WTC11 (cell line): Measurements from ENCODE around the gene DBN1. TPM values are rescaled to one million over a fixed set of nuclear protein-coding genes. Genes with fewer than 3 reads are reported as not detected.

Source experiments
- ATAC-seq: fragments of 200-7000 bp; cut with Tn5 transposase; 2 replicates; pipeline ENCODE4 v1.10.0; 2021; ENCODE audit warnings: mild to moderate bottlenecking, moderate library complexity
- CTCF ChIA-PET: fragments of 300-600 bp; sonication (Branson Sonifier 250); formaldehyde crosslinking; loops from one replicate; lab custom pipeline; 2021; ENCODE audit warnings: antibody characterized with exemption; lab: Charles Lee
- POLR2A ChIA-PET: fragments of 350-600 bp; sonication (Branson Sonifier 250); formaldehyde crosslinking; loops from one replicate; lab custom pipeline; 2021; ENCODE audit warnings: antibody characterized with exemption; lab: Charles Lee
- DNase-seq: peaks from one replicate; pipeline ENCODE4 v3.0.0; 2021; ENCODE audit warnings: low spot score
- H3K27ac Mint-ChIP-seq: 2 replicates; pipeline ENCODE4 v1.8.0; 2021; ENCODE audit warnings: mixed read lengths
- H3K27me3 Mint-ChIP-seq: 2 replicates; pipeline ENCODE4 v1.8.0; 2021; ENCODE audit warnings: low read depth, mild to moderate bottlenecking, moderate library complexity, mixed read lengths
- H3K36me3 Mint-ChIP-seq: 2 replicates; pipeline ENCODE4 v1.8.0; 2021; ENCODE audit warnings: mixed read lengths
- H3K4me1 Mint-ChIP-seq: 2 replicates; pipeline ENCODE4 v1.8.0; 2022; ENCODE audit warnings: mixed read lengths
- H3K4me3 Mint-ChIP-seq: 2 replicates; pipeline ENCODE4 v1.8.0; 2021; ENCODE audit warnings: mild to moderate bottlenecking, moderate library complexity, mixed read lengths
- H3K9me3 Mint-ChIP-seq: 2 replicates; pipeline ENCODE4 v1.8.0; 2021; ENCODE audit warnings: mixed read lengths
- ATF6 ChIP-seq: sonication (generic); formaldehyde crosslinking; IDR thresholded peaks from 2 replicates; pipeline ENCODE4 v1.8.1; 2023; ENCODE audit warnings: mild to moderate bottlenecking, missing genetic modification reagents
- CBFB ChIP-seq: sonication (generic); formaldehyde crosslinking; IDR thresholded peaks from 2 replicates; pipeline ENCODE4 v1.8.1; 2022; ENCODE audit warnings: mild to moderate bottlenecking, low read depth, missing genetic modification reagents
- CTCF ChIP-seq: fragments of 200-600 bp; IDR thresholded peaks from 2 replicates; pipeline ENCODE4 v1.8.0; 2022; ENCODE audit warnings: antibody characterized with exemption
- ESRRA ChIP-seq: sonication (generic); formaldehyde crosslinking; IDR thresholded peaks from 2 replicates; pipeline ENCODE4 v1.8.1; 2022; ENCODE audit warnings: mild to moderate bottlenecking, missing genetic modification reagents, borderline replicate concordance
- FOXK1 ChIP-seq: sonication (generic); formaldehyde crosslinking; IDR thresholded peaks from 2 replicates; pipeline ENCODE4 v1.8.0; 2022; ENCODE audit warnings: mild to moderate bottlenecking, moderate library complexity, missing genetic modification reagents
- GRHL2 ChIP-seq: fragments of 250-450 bp; sonication (Bioruptor Pico); IDR thresholded peaks from 2 replicates; pipeline ENCODE4 v1.8.0; 2022; ENCODE audit warnings: mild to moderate bottlenecking, moderate library complexity; ENCODE audit not compliant: insufficient replicate concordance, severe bottlenecking
- IRF2 ChIP-seq: sonication (generic); formaldehyde crosslinking; IDR thresholded peaks from 2 replicates; pipeline ENCODE4 v1.8.0; 2022; ENCODE audit warnings: low read depth, missing genetic modification reagents, borderline replicate concordance
- JUN ChIP-seq: sonication (generic); formaldehyde crosslinking; IDR thresholded peaks from 2 replicates; pipeline ENCODE4 v1.8.0; 2023; ENCODE audit warnings: mild to moderate bottlenecking, missing genetic modification reagents
- KAT7 ChIP-seq: sonication (generic); formaldehyde crosslinking; IDR thresholded peaks from 2 replicates; pipeline ENCODE4 v1.8.1; 2023; ENCODE audit warnings: missing genetic modification reagents, mild to moderate bottlenecking, borderline replicate concordance
- NFATC4 ChIP-seq: fragments of 250-450 bp; sonication (Bioruptor Pico); IDR thresholded peaks from 2 replicates; pipeline ENCODE4 v1.9.0; 2021; ENCODE audit warnings: mild to moderate bottlenecking
- NFE2L1 ChIP-seq: sonication (generic); formaldehyde crosslinking; IDR thresholded peaks from 2 replicates; pipeline ENCODE4 v1.8.1; 2023; ENCODE audit warnings: missing genetic modification reagents
- NR1H2 ChIP-seq: sonication (generic); formaldehyde crosslinking; IDR thresholded peaks from 2 replicates; pipeline ENCODE4 v1.9.0; 2021; ENCODE audit warnings: mild to moderate bottlenecking, moderate library complexity, missing genetic modification reagents
- NR2C2 ChIP-seq: sonication (generic); formaldehyde crosslinking; IDR thresholded peaks from 2 replicates; pipeline ENCODE4 v1.8.0; 2022; ENCODE audit warnings: mild to moderate bottlenecking, missing genetic modification reagents
- PRRX2 ChIP-seq: fragments of 250-450 bp; sonication (Bioruptor Pico); IDR thresholded peaks from 2 replicates; pipeline ENCODE4 v1.8.0; 2021; ENCODE audit warnings: mild to moderate bottlenecking
- RELA ChIP-seq: sonication (generic); formaldehyde crosslinking; IDR thresholded peaks from 2 replicates; pipeline ENCODE4 v1.8.1; 2022; ENCODE audit warnings: missing genetic modification reagents, mild to moderate bottlenecking, borderline replicate concordance
- RORB ChIP-seq: fragments of 250-450 bp; sonication (Bioruptor Pico); IDR thresholded peaks from 2 replicates; pipeline ENCODE4 v1.9.0; 2021; ENCODE audit warnings: mild to moderate bottlenecking
- SP1 ChIP-seq: sonication (generic); formaldehyde crosslinking; conservative IDR thresholded peaks from 2 replicates; pipeline ENCODE4 v1.8.1; 2022; ENCODE audit warnings: missing genetic modification reagents
- TEAD1 ChIP-seq: sonication (generic); formaldehyde crosslinking; IDR thresholded peaks from 2 replicates; pipeline ENCODE4 v1.8.0; 2022; ENCODE audit warnings: mild to moderate bottlenecking, missing genetic modification reagents
- USF1 ChIP-seq: sonication (generic); formaldehyde crosslinking; IDR thresholded peaks from 2 replicates; pipeline ENCODE4 v1.8.0; 2022; ENCODE audit warnings: mild to moderate bottlenecking, missing genetic modification reagents
- ZBTB21 ChIP-seq: sonication (generic); formaldehyde crosslinking; IDR thresholded peaks from 2 replicates; pipeline ENCODE4 v1.8.1; 2023; ENCODE audit warnings: mild to moderate bottlenecking, missing genetic modification reagents, borderline replicate concordance
- ZNF219 ChIP-seq: sonication (generic); formaldehyde crosslinking; IDR thresholded peaks from 2 replicates; pipeline ENCODE4 v1.8.0; 2023; ENCODE audit warnings: missing genetic modification reagents, mild to moderate bottlenecking, borderline replicate concordance
- ZNF396 ChIP-seq: fragments of 250-450 bp; sonication (Bioruptor Pico); IDR thresholded peaks from 2 replicates; pipeline ENCODE4 v1.8.0; 2021; ENCODE audit warnings: mild to moderate bottlenecking, moderate library complexity, borderline replicate concordance
- total RNA-seq: library from RNA; stranded (reverse); gene quantifications from 3 replicates; pipeline ENCODE4 v1.2.3, GENCODE V29; 2021
- TF ChIP-seq, protein P1 (sequence below): fragments of 250-450 bp; sonication (Bioruptor Pico); IDR thresholded peaks from 2 replicates; pipeline ENCODE4 v1.9.0; 2021; ENCODE audit warnings: moderate library complexity, mild to moderate bottlenecking, inconsistent platforms, borderline replicate concordance
- TF ChIP-seq, protein P2 (sequence below): sonication (generic); formaldehyde crosslinking; IDR thresholded peaks from 2 replicates; pipeline ENCODE4 v1.8.1; 2023; ENCODE audit warnings: mild to moderate bottlenecking, missing genetic modification reagents, moderate library complexity

DBN1 gene
- total RNA-seq, 1 experiment from 2014 or later = 288 TPM

DNA sequence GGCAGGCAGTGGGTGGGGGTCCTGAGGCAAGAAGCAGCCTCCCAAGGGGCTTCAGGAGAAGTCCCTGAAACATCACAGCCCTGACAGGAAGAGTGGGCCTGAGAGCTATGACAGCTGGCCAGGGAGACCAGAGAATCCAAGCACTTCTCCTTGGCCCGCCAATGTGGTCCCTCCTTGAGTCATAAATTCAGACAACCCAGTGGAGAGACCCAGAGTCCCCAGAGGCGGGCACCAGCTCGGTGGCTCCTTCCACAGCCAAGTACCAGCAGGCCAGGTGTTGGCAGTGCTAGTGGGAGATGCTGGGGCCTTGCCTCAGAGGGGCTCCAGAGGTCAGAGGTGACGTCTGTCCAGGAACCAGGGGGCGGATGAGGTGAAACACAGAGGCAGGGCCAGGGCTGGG lies 37.7 kb upstream of the DBN1 start:
- CTCF ChIA-PET = interaction anchor here (1.1 to 6.3 kb wide), 3 partner anchors 8 to 16 kb away, joined by 3 to 57 read pairs (median 29); partner anchors contain the start of gene PDLIM7
- Mint-ChIP-seq H3K36me3 (peaks cover 57% of the 10 kb centered on the region), H3K4me3 (no peak overlapping the region)

DNA sequence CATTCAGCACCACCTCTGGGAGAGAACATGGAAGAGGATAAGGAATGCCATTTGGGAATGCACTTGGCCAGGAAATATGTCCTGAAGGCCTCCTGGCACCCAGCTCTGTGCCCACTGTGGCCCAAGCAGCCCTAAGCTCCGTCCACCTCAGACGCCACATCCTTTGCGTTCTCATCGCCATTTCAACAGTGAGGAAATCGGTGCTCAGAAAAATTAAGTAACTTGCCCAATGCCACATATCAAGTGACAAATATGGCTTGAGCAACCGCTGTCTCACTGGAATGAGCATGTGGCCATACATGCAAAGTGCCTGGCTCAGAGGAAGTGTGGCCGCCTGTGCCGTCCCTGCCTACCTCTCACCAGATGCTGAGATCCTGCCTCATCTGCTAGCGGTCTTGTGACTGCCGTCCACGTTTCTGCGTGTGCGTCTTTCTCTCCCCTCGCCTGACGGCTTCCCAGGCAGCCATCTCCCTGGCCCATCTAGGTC lies 37.2 kb upstream of the DBN1 start:
- Mint-ChIP-seq H3K4me3 (no peak overlapping the region), H3K4me1 (peaks cover 19% of the 10 kb centered on the region), H3K9me3 (no peaks in the 10 kb centered on the region), H3K27me3 (no peaks in the 10 kb centered on the region)
- TF ChIP-seq RORB = no peak
- TF ChIP-seq USF1 (CRISPR knock-in tag) = no peak
- TF ChIP-seq ZNF219 (CRISPR knock-in tag) = no peak
- no peak for TF ChIP-seq ZNF396 (CRISPR knock-in tag)
- TF ChIP-seq TEAD1 (CRISPR knock-in tag) = no peak
- no peak for TF ChIP-seq NFE2L1 (CRISPR knock-in tag)
- TF ChIP-seq, protein P1, sequence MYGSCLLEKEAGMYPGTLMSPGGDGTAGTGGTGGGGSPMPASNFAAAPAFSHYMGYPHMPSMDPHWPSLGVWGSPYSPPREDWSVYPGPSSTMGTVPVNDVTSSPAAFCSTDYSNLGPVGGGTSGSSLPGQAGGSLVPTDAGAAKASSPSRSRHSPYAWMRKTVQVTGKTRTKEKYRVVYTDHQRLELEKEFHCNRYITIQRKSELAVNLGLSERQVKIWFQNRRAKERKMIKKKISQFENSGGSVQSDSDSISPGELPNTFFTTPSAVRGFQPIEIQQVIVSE (CRISPR knock-in tag) = no peak
- no peak for TF ChIP-seq SP1 (CRISPR knock-in tag)
- TF ChIP-seq IRF2 (CRISPR knock-in tag) = no peak
- TF ChIP-seq ATF6 = no peak
- TF ChIP-seq KAT7 (CRISPR knock-in tag) = no peak
- no peak for TF ChIP-seq NR2C2 (CRISPR knock-in tag)
- TF ChIP-seq, all 79 proteins: peak for 0
- DNase-seq = no peak
- CTCF ChIA-PET = interaction anchor here (0.6 to 6.3 kb wide), 5 partner anchors 8 to 107 kb away, joined by 3 to 57 read pairs (median 10); partner anchors contain the start of gene PDLIM7
- peak overlapping the region; percentile 32; the same call in 1 of the 2 replicates for H3K27ac Mint-ChIP-seq
- peaks cover 51% of the 10 kb centered on the region for H3K36me3 Mint-ChIP-seq
- POLR2A ChIA-PET = no interaction called here
- ATAC-seq = no peak

More for the DNA sequence above, 37.7 kb upstream of the DBN1 start:
- Mint-ChIP-seq H3K4me1 (peaks cover 24% of the 10 kb centered on the region), H3K27me3 (no peaks in the 10 kb centered on the region), H3K9me3 (no peaks in the 10 kb centered on the region), H3K27ac (peak overlapping the region; percentile 32; the same call in 1 of the 2 replicates)
- ATAC-seq (no peak), DNase-seq (no peak)
- TF ChIP-seq NFATC4 (no peak), PRRX2 (no peak), TEAD1 (CRISPR knock-in tag) (no peak), ZBTB21 (CRISPR knock-in tag) (no peak), CTCF (no peak), NR1H2 (CRISPR knock-in tag) (no peak), ESRRA (CRISPR knock-in tag) (no peak), RELA (no peak), GRHL2 (CRISPR knock-in tag) (no peak), CBFB (CRISPR knock-in tag) (no peak), FOXK1 (no peak), JUN (CRISPR knock-in tag) (no peak), IRF2 (CRISPR knock-in tag) (no peak)
- TF ChIP-seq, protein P2, sequence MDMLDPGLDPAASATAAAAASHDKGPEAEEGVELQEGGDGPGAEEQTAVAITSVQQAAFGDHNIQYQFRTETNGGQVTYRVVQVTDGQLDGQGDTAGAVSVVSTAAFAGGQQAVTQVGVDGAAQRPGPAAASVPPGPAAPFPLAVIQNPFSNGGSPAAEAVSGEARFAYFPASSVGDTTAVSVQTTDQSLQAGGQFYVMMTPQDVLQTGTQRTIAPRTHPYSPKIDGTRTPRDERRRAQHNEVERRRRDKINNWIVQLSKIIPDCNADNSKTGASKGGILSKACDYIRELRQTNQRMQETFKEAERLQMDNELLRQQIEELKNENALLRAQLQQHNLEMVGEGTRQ (CRISPR knock-in tag) = no peak
- TF ChIP-seq, protein P1 (CRISPR knock-in tag) = no peak
- POLR2A ChIA-PET = interaction anchor here (0.6 kb wide), 1 partner anchor 163 kb away, joined by 5 read pairs; no protein-coding TSS in a partner anchor
